Activated CD4-positive, alpha-beta T cell treated with anti-CD3 and anti-CD28 coated beads for 4 hours (primary cell): ENCODE results near the gene ZSWIM5.
"Not testable (repeated sequence)": the region's sequence is repeated elsewhere in the genome, so short reads cannot be mapped to it uniquely, and the experiment has no call there.

ENCODE experiments used
- DNase-seq, 2 donors: peaks; one replicate each; pipeline ENCODE4 v3.0.0-alpha.2; 2020

The ZSWIM5 gene

DNA sequence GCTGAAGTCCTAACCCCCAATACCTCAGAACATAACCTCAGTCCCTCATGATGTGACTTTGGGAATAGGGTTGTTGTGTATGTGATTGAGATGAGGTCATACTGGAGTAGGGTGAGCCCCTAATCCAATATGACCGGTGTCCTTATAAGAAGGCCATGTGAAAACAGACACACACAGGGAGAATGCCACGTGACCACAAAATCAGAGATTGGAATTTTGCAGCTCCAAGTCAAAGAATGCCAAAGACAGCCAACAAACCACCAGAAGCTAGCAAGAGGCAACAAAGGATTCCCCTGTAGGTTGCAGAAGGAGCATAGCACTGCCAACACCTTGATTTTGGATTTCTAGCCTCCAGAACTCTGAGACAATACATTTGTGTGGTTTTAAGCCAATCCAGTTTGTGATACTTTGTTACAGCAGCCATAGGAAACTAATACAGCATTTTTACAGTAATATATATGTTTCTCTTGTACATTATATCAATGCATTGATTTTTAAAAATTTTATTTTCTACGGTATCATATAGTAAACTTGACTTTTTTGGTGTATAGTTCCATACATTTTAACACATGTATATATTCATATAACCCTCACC, 5.4 kb downstream of the ZSWIM5 start:
- DNase-seq = no peak

DNA sequence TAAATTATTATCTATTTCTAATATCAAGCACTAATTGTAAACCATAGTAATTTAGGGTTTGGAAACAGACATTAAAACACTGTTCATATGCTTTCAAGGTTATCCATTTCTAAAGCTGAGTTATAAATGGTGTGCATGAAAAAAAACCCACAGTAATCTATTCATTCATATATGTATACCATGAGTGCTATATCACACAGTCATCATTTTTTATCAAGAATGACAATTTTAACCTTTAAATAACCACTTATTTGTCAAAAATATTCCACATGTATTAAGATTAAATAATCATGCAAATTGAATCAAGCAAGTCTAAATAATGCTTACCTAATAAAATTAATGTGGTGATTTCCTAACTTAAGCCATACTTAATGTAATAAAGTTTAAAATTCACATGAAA, 6.0 kb downstream of the ZSWIM5 start:
- no peak for DNase-seq

DNA sequence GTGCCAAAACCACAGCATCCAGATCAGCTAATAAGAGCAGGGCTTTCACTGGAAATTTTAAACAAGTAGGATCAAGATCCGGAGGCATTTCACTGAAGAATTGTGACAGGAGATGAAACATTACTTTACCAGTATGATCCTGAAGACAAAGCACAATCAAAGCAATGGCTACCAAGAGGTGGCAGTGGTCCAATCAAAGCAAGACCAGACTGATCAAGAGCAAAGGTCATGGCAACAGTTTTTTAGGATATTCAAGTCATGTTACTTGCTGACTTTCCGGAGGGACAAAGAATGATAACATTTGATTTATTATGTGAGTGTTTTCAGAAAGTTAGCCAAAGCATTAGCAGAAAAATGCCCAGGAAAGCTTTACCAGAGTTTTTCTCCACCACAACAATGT, 8.2 kb downstream of the ZSWIM5 start:
- DNase-seq = no peak

DNA sequence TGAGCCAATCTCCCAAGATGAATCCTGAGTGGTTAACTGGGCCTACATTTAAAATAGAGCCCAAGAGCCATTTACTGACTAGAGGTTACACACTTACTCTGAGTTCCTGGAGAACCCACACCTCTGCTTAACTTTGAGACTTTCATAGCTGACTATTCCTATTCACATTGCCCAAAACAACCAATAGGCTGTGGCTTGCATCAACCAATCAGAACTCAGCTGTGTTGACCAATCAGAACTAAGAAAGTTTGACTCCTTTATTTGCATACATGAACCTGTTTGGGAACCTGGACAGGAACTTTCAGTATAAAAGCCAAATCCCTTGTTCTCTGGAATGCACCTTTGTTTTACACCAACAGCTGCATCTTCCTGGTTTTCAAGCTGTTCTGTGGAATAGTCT, 9.5 kb downstream of the ZSWIM5 start:
- no peak for DNase-seq

DNA sequence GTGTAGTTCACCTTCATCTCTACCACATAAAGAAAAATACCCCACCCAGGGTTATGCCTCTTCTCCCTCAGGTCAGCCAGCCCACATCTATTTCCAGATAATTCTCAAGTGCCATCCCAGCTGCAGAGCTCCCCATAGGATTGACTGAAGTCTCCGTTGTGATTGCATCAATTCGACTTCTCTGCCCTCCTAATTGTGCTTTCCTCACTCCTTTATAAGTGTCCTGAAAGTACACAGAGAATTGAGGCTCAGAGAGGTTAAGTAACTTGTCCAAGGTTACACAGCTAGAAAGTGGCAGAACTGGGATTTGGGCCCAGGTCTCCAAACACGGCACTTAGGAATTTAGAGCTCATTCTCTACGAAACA, 15.0 kb downstream of the ZSWIM5 start:
- no peak for DNase-seq

DNA sequence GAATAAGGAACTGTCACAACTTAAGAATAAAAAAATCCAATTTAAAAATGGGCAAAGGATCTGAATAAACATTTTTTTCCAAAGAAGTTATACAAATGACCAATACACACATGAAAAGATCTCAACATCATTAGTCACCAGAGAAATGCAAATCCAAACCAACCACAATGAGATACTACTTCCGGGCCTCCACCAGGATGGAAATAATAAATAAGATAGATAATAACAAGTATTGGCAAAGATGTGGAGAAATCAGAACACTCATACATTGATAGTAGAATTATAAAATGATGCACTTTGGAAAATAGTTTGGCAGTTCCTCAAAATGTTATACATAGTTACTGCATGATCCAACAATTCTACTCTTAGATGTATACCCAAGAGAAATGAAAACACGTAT, 18.7 kb downstream of the ZSWIM5 start:
- no peak for DNase-seq

DNA sequence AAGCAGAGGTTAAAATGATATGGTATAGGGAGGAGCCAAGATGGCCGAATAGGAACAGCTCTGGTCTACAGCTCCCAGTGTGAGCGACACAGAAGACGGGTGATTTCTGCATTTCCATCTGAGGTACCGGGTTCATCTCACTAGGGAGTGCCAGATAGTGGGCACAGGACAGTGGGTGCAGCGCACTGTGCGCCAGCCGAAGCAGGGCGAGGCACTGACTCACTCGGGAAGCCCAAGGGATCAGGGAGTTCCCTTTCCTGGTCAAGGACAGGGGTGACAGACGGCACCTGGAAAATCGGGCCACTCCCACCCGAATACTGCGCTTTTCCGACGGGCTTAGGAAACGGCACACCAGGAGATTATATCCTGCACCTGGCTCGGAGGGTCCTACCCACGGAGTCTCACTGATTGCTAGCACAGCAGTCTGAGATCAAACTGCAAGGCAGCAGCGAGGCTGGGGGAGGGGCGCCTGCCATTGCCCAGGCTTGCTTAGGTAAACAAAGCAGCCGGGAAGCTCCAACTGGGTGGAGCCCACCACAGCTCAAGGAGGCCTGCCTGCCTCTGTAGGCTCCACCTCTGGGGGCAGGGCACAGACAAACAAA, 26.4 kb downstream of the ZSWIM5 start:
- DNase-seq = not testable (repeated sequence)

DNA sequence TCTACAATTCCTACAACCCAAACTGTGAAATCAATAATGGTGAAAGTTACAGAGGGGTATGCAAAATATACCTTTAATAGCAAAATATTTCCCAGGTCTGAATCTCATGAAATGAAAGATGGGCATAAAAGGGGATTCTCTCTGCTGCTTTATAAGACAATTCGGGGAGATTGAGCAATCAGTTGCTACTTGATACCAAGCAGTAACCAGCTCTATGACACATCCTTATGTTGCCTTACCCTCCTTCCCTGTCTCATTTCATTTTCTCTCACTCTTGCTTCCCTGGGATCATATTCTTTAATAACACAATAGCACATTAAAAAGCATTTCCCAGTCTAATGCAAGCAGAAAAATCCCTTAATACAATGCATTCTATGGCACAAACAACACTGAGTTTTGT, 29.0 kb downstream of the ZSWIM5 start:
- DNase-seq = no peak

DNA sequence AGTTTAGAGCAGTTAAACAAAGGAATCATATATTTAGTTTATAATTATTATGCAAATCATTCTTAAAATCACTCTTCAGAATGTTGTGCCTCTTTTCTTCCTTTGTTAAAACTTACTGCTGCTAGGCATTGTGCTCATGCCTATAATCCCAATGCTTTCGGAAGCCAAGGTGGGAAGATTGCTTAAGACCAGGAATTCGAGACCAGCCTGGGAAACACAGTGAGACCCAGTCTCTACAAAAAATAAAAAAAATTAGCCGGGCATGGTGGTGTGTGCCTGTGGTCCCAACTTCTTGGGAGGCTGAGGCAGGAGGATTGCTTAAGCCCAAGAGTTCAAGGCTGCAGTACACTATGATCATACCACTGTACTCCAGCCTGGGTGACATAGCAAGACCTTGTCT, 33.6 kb downstream of the ZSWIM5 start:
- DNase-seq = no peak

DNA sequence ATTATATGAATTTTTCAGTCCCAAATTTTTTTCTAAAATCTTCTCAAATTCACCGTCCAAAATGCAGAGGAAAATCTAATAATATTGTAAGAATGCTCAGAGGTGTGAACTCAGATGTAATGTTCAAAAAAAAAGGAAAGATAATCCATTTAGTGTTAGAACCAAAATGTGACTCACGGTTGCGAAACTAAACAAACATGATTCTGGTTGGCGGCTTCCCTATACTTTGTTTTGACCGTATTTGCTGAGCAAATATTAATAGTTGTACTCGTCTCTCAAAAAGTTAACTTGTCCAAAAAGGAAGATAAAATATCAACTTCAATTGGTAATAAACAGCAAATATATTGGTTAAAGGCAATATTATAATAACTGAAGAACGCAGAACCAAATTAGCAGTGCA, 34.4 kb downstream of the ZSWIM5 start:
- DNase-seq = no peak

DNA sequence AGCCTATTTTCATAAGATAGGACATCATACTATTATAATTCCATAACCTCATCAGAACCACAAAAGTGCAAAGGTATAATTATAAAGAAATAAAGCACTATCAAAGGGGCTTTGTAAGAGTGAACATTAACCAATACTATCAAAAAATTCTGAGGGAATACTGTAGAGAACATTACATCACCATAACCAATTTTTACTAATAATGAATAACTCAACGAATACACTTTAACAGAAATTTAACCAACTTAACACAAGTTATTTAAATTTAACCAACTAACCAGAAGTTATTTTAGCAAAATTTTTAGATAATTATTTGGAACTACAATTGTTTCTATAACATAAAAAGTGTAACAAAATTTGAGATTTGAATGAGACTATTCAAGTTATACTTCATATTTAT, 34.8 kb downstream of the ZSWIM5 start:
- no peak for DNase-seq

DNA sequence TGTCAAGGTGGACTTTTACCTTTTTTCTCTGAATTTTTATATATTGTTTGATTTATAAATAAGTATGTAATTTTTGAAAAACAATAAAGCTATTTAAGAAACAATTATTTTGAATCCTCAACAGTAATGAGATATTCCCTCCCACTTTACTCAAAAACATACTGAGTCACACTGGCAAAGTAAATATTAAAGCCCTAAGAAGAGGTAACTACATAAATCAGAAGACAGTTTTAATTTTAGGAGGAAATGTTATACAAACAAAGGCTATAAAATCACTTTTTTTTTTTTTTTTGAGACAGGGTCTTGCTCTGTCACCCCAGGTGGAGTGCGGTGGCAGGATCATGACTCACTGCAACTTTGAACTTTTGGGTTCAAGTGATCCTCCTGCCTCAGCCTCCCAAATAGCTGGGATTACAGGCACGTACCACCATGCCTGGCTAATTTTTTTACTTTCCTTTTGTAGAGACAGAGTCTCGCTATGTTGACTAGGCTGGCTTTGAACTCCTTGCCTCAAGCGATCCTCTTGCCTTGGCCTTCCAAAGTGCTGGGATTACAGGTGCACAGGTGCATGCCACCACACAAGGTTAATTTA, 36.2 kb downstream of the ZSWIM5 start:
- no peak for DNase-seq

DNA sequence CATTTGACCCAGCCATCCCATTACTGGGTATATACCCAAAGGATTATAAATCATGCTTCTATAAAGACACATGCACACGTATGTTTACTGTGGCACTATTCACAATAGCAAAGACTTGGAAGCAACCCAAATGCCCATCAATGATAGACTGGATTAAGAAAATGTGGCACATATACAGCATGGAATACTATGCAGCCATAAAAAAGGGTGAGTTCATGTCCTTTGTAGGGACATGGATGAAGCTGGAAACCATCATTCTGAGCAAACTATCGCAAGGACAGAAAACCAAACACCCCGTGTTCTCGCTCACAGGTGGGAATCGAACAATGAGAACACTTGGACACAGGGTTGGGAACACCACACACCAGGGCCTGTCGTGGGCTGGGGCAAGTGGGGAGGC, 38.5 kb downstream of the ZSWIM5 start:
- not testable (repeated sequence) for DNase-seq

DNA sequence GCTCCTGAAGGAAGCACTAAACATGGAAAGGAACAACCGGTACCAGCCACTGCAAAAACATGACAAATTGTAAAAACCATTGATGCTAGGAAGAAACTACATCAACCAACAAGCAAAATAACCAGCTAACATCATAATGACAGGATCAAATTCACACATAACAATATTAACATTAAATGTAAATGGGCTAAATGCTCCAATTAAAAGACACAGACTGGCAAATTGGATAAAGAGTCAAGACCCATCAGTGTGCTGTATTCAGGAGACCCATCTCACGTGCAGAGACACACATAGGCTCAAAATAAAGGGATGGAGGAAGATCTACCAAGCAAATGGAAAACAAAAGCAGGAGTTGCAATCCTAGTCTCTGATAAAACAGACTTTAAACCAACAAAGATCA, 42.1 kb downstream of the ZSWIM5 start:
- DNase-seq = not testable (repeated sequence)

DNA sequence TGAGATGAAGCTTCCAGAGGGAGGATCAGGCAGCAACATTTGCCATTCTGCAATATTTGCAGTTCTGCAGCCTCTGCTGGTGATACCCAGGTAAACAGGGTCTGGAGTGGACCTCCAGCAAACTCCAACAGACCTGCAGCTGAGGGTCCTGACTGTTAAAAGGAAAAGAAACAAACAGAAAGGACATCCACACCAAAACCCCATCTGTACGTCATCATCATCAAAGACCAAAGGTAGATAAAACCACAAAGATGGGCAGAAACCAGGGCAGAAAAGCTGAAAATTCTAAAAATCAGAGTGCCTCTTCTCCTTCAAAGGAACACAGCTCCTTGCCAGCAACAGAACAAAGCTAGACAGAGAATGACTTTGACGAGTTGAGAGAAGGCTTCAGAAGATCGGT, 43.3 kb downstream of the ZSWIM5 start:
- DNase-seq = not testable (repeated sequence)

DNA sequence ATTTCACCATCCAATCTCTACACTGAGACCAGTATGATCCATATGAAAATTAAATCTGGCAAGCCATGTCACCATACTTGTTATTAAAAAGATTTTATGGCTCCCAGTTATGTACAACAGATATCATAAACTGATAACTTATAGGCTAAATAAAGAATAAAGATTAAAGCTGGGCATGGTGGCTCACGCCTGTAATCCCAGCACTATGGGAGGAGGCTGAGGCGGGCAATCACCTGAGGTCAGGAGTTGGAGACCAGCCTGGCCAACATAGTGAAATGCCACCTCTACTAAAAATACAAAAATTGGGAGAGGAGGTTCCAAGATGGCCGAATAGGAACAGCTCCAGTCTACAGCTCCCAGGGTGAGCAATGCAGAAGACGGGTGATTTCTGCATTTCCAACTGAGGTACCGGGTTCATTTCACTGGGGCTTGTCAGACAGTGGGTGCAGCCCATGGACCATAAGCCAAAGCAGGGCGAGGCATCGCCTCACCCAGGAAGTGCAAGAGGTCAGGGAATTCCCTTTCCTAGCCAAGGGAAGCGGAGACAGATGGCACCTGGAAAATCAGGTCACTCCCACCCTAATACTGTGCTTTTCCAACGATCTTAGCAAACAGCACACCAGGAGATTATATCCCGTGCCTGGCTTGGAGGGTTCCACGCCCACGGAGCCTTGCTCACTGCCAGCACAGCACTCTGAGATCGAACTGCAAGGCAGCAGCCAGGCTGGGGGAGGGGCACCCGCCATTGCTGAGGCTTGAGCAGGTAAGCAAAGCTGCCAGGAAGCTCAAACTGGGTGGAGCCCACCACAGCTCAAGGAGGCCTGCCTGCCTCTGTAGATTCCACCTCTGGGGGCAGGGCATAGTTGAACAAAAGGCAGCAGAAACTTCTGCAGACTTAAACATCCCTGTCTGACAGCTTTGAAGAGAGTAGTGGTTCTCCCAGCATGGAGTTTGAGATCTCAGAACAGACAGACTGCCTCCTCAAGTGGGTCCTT, 44.1 kb downstream of the ZSWIM5 start:
- peak in 1 of 2 donors; percentile 8 for DNase-seq

DNA sequence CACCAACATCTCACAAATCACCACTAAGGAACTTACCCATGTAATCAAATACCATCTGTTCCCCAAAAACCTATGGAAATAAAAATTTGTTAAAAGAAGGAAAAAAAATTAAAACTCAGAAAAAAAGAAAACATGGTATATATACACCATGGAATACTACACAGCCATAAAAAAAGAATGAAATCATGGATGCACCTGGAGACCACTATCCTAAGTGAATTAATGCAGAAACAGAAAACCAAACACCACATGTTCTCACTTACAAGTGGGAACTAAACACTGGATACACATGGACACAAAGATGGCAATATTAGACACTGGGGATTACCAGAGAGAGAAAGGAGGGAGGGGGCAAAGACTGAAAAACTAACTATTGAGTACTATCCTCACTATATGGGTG, 50.4 kb downstream of the ZSWIM5 start:
- no peak for DNase-seq

DNA sequence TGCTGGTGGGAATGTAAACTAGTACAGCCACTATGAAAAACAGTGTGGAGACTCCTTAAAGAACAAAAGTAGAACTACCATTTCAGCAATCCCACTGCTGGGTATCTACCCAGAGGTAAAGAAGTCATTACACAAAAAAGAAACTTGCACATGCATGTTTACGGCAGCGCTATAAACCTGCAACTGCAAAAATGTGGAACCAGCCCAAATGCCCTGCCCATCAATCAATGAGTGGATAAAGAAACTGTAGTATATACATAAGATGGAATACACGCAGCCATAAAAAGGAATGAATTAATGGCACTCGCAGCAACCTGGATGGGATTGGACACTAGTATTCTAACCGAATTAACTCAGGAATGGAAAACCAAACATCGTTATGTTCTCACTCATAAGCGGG, 51.0 kb downstream of the ZSWIM5 start:
- no peak for DNase-seq

DNA sequence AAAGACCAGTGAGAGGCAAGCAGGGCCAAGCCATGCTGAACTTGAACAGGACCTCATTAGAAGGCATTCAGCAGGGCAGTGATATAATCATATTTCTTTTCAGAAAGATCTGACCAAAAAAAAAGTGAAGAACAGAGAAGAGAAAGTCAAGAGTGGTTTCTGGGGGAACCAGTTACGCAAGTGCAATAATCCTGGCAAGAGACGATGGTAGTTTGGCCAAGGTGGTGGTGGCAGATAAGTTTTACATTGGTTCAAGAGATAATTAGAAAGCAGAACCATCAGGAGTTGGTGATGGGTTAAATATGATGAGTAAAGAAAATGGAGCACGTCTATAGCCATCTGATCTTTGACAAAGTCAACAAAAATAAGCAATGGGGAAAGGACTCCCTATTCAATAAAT, 54.3 kb downstream of the ZSWIM5 start:
- DNase-seq = no peak

DNA sequence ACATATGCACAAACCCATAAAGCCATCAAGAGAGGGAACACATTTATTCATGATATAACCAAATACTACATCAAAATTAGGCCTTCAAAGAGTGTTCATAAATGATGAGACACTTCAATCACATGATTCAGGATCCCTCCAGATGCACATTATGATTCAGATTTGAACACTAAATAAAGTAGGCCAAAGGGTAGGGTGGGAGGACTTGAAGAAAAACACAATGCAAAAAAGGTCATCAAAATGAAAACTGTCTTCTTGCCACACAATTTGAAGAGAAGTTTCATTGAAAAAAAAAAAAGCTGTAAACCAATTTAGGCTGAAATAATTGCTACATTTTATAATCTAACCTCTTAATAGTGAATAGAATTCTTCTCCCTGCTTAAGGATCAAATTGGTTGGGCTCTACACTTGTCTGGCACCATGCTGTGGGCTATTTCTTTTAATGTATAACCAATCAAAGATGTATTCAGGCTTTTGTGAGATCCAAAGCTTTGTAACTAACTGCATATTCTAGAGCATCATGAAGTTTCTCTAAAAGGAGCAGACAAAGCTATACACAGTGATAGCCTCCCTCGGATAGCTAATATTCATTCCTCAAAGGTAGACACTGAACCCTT, 58.1 kb downstream of the ZSWIM5 start:
- DNase-seq = no peak

DNA sequence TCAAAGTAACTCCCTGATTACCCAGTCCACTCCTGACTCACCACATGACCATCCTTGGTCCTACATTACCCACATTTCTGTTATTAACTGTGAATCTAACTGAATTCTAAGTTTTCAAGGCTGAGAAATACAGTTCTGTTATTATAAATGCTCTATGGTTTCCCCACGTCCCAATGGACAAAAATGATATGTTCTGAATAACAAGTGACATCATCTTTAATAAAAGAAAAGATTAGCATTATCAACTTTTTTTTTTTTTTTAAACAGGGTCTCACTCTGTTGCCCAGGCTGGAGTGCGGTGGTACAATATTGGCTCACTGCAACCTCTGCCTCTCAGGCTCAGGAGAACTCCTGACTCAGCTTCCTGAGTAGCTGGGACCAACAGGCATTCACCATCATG, 59.6 kb downstream of the ZSWIM5 start:
- no peak for DNase-seq

DNA sequence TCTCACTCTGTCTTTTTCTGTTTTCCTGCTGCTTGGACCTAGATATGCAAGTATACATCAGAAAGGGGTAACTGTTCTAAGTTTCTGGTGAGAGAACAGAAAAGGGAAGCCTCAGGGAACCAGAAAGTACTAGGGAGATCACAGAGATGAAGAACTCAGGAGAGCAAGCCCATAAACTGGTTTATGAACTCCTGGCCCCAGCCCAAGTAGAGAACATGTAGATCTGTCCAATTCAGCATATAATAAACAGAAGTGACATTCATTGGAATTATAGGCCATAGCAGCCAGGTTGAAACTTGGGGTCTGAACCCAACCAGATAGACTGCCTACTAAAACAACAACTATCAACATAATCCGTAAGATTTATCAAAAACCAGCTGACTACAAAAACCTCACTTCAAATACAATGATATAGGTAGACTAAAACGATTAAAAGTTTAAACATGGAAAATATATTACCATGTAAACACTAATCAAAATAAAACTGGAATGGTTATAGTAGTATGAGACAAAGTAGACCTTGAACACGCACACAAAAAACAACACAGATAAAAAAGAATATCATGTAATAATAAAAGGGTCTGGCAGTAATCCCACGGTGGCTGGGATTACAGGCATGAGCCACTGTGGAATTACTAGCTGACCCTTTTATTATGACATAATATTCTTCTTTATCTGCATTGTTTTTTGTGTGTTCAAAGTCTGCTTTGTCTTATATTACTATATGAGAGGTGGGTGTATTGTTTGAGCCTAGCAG, 65.0 kb downstream of the ZSWIM5 start:
- DNase-seq = no peak

DNA sequence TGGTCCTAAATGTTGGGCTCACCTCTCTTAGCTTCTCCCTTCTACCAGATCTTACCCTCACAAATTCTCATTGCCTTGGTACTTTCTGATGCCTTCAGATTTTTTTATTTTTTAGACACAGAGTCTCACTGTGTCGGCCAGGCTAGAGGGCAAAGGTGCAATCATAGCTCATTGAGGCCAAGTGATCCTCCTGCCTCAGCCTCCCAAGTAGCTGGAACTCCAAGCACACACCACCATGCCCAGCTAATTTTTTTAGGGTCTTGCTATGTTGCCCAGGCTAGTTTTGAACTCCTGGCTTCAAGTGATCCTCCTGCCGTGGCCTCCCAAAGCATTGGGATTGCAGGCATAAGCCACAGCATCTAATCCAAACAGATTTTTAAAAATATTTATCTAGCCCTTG, 69.4 kb downstream of the ZSWIM5 start:
- DNase-seq = no peak
